HCT116 (cell line): Measurements from ENCODE around the gene HOPX. TPM values are rescaled to one million over a fixed set of nuclear protein-coding genes. Genes with fewer than 3 reads are reported as not detected.
A peak's percentile ranks its signal among the peaks of the same experiment; 100 is the strongest.

Experiments
- ATAC-seq: fragments of 200-7000 bp; cut with Tn5 transposase; 2 replicates; pipeline ENCODE4 v1.9.1; 2020; ENCODE audit warnings: mild to moderate bottlenecking, moderate library complexity
- BruUV-seq: library from RNA; stranded (reverse); fragments of 400-500 nt; replicated peaks from 2 replicates; lab custom pipeline; 2021; lab: Mats Ljungman, UMichigan
- CTCF ChIA-PET: fragments of 300-600 bp; sonication (Branson Sonifier 250); formaldehyde crosslinking; loops from one replicate; lab custom pipeline; 2021; ENCODE audit warnings: antibody characterized with exemption; lab: Charles Lee
- POLR2A ChIA-PET: fragments of 300-600, 350-600 bp; sonication (Branson Sonifier 250); formaldehyde crosslinking; loops from one replicate; lab custom pipeline; 2021; ENCODE audit warnings: antibody characterized with exemption; lab: Charles Lee
- RAD21 ChIA-PET, 2 experiments: fragments of 300-600 bp; sonication (Branson Sonifier 250); formaldehyde crosslinking; loops; one replicate each; lab custom pipeline; 2023; ENCODE audit warnings: low total read pairs in 2 of 2; ENCODE audit not compliant: uncharacterized antibody in 2 of 2, unreplicated experiment in 2 of 2, low non-redundant PET in 1 of 2; lab: Charles Lee
- DNase-seq: peaks from one replicate; pipeline ENCODE4 v3.0.0-alpha.2; 2010; ENCODE audit warnings: low read depth, low spot score
- H2AFZ ChIP-seq: fragments of 200-600 bp; shearing (Covaris generic), sonication (generic); 2 replicates; pipeline ENCODE4 v1.6.1; 2017; ENCODE audit warnings: low read depth, mixed run types, mixed read lengths, antibody characterized with exemption, low read length; ENCODE audit not compliant: poor library complexity, severe bottlenecking
- H3K27ac ChIP-seq: 2 replicates; pipeline ENCODE4 v1.5.1; 2012; ENCODE audit warnings: low read depth, low read length
- H3K27me3 ChIP-seq: fragments of 200-600 bp; sonication (generic); 2 replicates; pipeline ENCODE4 v1.6.1; 2016; ENCODE audit warnings: mixed run types, low read length, mixed read lengths; ENCODE audit not compliant: insufficient read depth
- H3K36me3 ChIP-seq, 2 experiments: fragments of 200-500 bp in 1 of 2; fragments of 200-600 bp in 1 of 2; sonication (Bioruptor generic) in 1 of 2; sonication (generic) in 1 of 2; 2 replicates each; pipeline versions ENCODE4 v1.5.1 to v1.6.1; 2014 to 2016; ENCODE audit warnings: low read length in 2 of 2, inconsistent platforms in 1 of 2, mixed read lengths in 1 of 2, mixed run types in 1 of 2; ENCODE audit not compliant: insufficient read depth in 2 of 2, control insufficient read depth in 1 of 2
- H3K4me1 ChIP-seq, 2 experiments: fragments of 200-600 bp in 1 of 2; sonication (generic) in 1 of 2; 2 replicates each; pipeline versions ENCODE4 v1.5.1 to v1.6.1; 2012 to 2017; ENCODE audit warnings: low read length in 2 of 2, inconsistent platforms in 1 of 2, mild to moderate bottlenecking in 1 of 2, mixed read lengths in 1 of 2, mixed run types in 1 of 2, moderate library complexity in 1 of 2; ENCODE audit not compliant: insufficient read depth in 2 of 2, control insufficient read depth in 1 of 2
- H3K4me2 ChIP-seq: fragments of 200-600 bp; sonication (generic); 2 replicates; pipeline ENCODE4 v1.6.1; 2017; ENCODE audit warnings: mixed run types, low read length, mixed read lengths
- H3K4me3 ChIP-seq, 2 experiments: fragments of 200-600 bp in 1 of 2; sonication (generic) in 1 of 2; replicated peaks in 1 of 2; 2 replicates each; pipeline ENCODE4 v1.5.1; 2011 to 2016; ENCODE audit warnings: low read length in 2 of 2, control low read depth in 1 of 2, low read depth in 1 of 2, mild to moderate bottlenecking in 1 of 2, mixed read lengths in 1 of 2, mixed run types in 1 of 2
- H3K79me2 ChIP-seq: fragments of 200-600 bp; sonication (generic); 2 replicates; pipeline ENCODE4 v1.6.1; 2017; ENCODE audit warnings: mild to moderate bottlenecking, mixed run types, low read length, moderate library complexity, mixed read lengths; ENCODE audit not compliant: insufficient read depth
- H3K9ac ChIP-seq: fragments of 200-600 bp; sonication (generic); 2 replicates; pipeline ENCODE4 v1.6.1; 2016; ENCODE audit warnings: low read length, mixed read lengths
- H3K9me2 ChIP-seq: fragments of 200-600 bp; sonication (generic), shearing (Covaris generic); 2 replicates; pipeline ENCODE4 v1.6.1; 2017; ENCODE audit warnings: mixed run types, mild to moderate bottlenecking, moderate library complexity; ENCODE audit not compliant: insufficient read depth
- H3K9me3 ChIP-seq, 2 experiments: fragments of 200-500 bp in 1 of 2; fragments of 200-600 bp in 1 of 2; sonication (Bioruptor generic) in 1 of 2; sonication (generic) in 1 of 2; 2 replicates each; pipeline ENCODE4 v1.6.1; 2014 to 2017; ENCODE audit warnings: low read length in 2 of 2, mixed read lengths in 2 of 2, inconsistent platforms in 1 of 2, low read depth in 1 of 2, mild to moderate bottlenecking in 1 of 2, mixed run types in 1 of 2, moderate library complexity in 1 of 2; ENCODE audit not compliant: control insufficient read depth in 1 of 2, insufficient read depth in 1 of 2
- H4K20me1 ChIP-seq: fragments of 200-600 bp; sonication (generic), shearing (Covaris generic); 2 replicates; pipeline ENCODE4 v1.6.1; 2017; ENCODE audit warnings: mixed run types, mild to moderate bottlenecking, moderate library complexity; ENCODE audit not compliant: insufficient read depth
- CTCF ChIP-seq, 3 experiments: fragments of 200-600 bp in 1 of 3; sonication (generic) in 1 of 3; IDR thresholded peaks in 2 of 3; conservative IDR thresholded peaks in 1 of 3; 2 replicates each; pipeline ENCODE4 v1.5.1; 2012 to 2017; ENCODE audit warnings: low read depth in 2 of 3, low read length in 2 of 3, antibody characterized with exemption in 1 of 3, borderline replicate concordance in 1 of 3, control low read depth in 1 of 3, mild to moderate bottlenecking in 1 of 3, mixed read lengths in 1 of 3, mixed run types in 1 of 3, moderate library complexity in 1 of 3; ENCODE audit not compliant: insufficient read depth in 1 of 3
- EGR1 ChIP-seq: IDR thresholded peaks from 2 replicates; pipeline ENCODE4 v1.6.1; 2012; ENCODE audit warnings: low read depth
- EZH2 ChIP-seq: fragments of 200-600 bp; sonication (generic); IDR thresholded peaks from 2 replicates; pipeline ENCODE4 v1.6.1; 2017; ENCODE audit warnings: antibody characterized with exemption, mixed run types
- EZH2phosphoT487 ChIP-seq: fragments of 200-600 bp; IDR thresholded peaks from 2 replicates; pipeline ENCODE4 v1.6.1; 2018; ENCODE audit warnings: antibody characterized with exemption, borderline replicate concordance
- JUND ChIP-seq: IDR thresholded peaks from 2 replicates; pipeline ENCODE4 v1.6.1; 2012
- POLR2AphosphoS5 ChIP-seq: IDR thresholded peaks from 2 replicates; pipeline ENCODE4 v1.6.1; 2011; ENCODE audit warnings: mild to moderate bottlenecking, low read depth, low read length, moderate library complexity
- SIN3A ChIP-seq: IDR thresholded peaks from 2 replicates; pipeline ENCODE4 v1.6.1; 2012; ENCODE audit warnings: low read depth
- SRF ChIP-seq: IDR thresholded peaks from 2 replicates; pipeline ENCODE4 v1.6.1; 2012; ENCODE audit warnings: low read depth
- TCF7L2 ChIP-seq: IDR thresholded peaks from 2 replicates; pipeline ENCODE4 v1.7.0; 2011; ENCODE audit warnings: borderline replicate concordance, inconsistent platforms; ENCODE audit not compliant: insufficient read depth, insufficient read length; ENCODE audit errors: extremely low read depth
- YY1 ChIP-seq: IDR thresholded peaks from 2 replicates; pipeline ENCODE4 v1.6.1; 2011; ENCODE audit warnings: low read length, low read depth, moderate library complexity, mild to moderate bottlenecking; ENCODE audit not compliant: insufficient replicate concordance; ENCODE audit errors: extremely low read depth
- ZFX ChIP-seq: fragments of 450-650 bp; IDR thresholded peaks from 2 replicates; pipeline ENCODE4 v1.6.1; 2017
- ZNF274 ChIP-seq: fragments of 200-500 bp; sonication (Bioruptor generic); IDR thresholded peaks from 2 replicates; pipeline ENCODE4 v1.6.1; 2014; ENCODE audit warnings: mild to moderate bottlenecking, low read depth, low read length, inconsistent platforms
- intact Hi-C: fragments of 100-400 bp; cut with micrococcal nuclease; formaldehyde crosslinking; loops from 2 replicates; pipeline ENCODE4 v1.10.0; 2022
- total RNA-seq: library from RNA; stranded (reverse); gene quantifications from one replicate; pipeline ENCODE4 v1.2.1, GENCODE V29; 2021; ENCODE audit not compliant: unreplicated experiment
- TF ChIP-seq, protein P1 (sequence below): IDR thresholded peaks from 2 replicates; pipeline ENCODE4 v1.6.1; 2011; ENCODE audit warnings: mild to moderate bottlenecking, low read length, moderate library complexity; ENCODE audit not compliant: insufficient replicate concordance; ENCODE audit errors: extremely low read depth

The HOPX gene
- total RNA-seq, 1 experiment from 2014 or later: 0.42 TPM

DNA sequence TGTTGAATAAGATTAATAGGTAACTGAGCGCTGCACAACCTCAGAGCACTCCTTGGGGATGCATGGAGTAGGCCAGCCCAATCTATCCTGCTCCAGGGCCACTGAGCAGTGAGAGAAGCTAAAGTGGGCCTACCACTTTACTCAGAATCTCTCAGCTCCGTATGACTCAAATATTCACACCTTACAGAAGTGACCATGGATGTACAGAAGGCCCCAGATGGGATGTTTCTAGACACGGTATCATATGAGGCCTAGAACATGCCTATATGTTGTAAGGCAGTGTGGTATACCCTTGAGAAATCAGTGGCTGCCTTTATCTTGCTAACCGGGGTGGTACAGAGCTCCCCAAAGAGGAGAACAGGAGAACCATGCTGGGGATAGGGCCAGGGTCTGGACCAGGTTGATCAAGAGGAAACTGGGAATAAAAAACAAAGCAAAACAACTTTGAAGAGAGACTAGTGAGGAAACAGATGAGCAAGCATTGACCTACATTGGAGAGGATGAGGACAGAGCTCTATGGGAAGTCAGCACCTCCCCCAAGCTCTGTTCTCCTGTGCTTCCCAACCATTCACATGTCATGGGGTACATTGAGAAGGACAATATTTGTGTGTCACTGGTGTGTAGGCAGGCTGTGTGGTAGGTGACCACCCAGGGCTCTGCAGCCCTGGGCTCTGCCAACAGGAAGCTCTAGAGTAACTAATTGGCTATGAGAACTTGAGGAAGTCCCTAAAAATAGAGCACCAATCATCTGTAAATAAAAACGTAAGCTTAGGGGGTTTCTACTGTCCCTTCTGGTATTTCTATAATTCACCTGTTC, 31.4 kb downstream of the HOPX start:
- Histone ChIP-seq H3K4me2 (no peak overlapping the region), H2AFZ (no peak overlapping the region), H3K36me3 (no peaks in the 10 kb centered on the region), H3K9ac (no peak overlapping the region), H3K4me1 (peaks cover 0 to 11% of the 10 kb centered on the region in 2 experiments; a peak in 1 of 4 replicates), H3K79me2 (no peaks in the 10 kb centered on the region), H4K20me1 (no peaks in the 10 kb centered on the region), H3K27ac (no peak overlapping the region), H3K4me3 (no peak overlapping the region), H3K9me3 (peaks cover 0 to 4% of the 10 kb centered on the region in 2 experiments; a peak in 1 of 4 replicates), H3K27me3 (no peaks in the 10 kb centered on the region), H3K9me2 (no peaks in the 10 kb centered on the region)
- 0 out of 2 replicates have a peak, but pooled peaks have one; percentile 11 for ATAC-seq
- ChIA-PET RAD21 (interaction anchor here in 1 of 2 experiments (1.0 kb wide), 1 partner anchor 8 kb away, joined by 3 read pairs; no protein-coding TSS in a partner anchor), CTCF (interaction anchor here (3.1 kb wide), 1 partner anchor 9 kb away, joined by 17 read pairs; no protein-coding TSS in a partner anchor), POLR2A (no interaction called here)
- intact Hi-C loops: no loop called here
- DNase-seq: no peak
- no peak for TF ChIP-seq TCF7L2
- TF ChIP-seq EZH2: no peak
- no peak for TF ChIP-seq JUND
- no peak for TF ChIP-seq SIN3A
- no peak for TF ChIP-seq SRF
- TF ChIP-seq YY1: no peak
- no peak for TF ChIP-seq EZH2phosphoT487
- TF ChIP-seq POLR2AphosphoS5: no peak
- TF ChIP-seq ZNF274: no peak
- no peak for TF ChIP-seq CTCF (IDR thresholded peaks at IDR 0.05 in 2 of 3, conservative IDR thresholded peaks at IDR 0.05 in 1 of 3; ENCODE audit: borderline replicate concordance in 1 of 3, insufficient read depth in 1 of 3, low read depth in 2 of 3, low read length in 2 of 3)
- TF ChIP-seq, protein P1, sequence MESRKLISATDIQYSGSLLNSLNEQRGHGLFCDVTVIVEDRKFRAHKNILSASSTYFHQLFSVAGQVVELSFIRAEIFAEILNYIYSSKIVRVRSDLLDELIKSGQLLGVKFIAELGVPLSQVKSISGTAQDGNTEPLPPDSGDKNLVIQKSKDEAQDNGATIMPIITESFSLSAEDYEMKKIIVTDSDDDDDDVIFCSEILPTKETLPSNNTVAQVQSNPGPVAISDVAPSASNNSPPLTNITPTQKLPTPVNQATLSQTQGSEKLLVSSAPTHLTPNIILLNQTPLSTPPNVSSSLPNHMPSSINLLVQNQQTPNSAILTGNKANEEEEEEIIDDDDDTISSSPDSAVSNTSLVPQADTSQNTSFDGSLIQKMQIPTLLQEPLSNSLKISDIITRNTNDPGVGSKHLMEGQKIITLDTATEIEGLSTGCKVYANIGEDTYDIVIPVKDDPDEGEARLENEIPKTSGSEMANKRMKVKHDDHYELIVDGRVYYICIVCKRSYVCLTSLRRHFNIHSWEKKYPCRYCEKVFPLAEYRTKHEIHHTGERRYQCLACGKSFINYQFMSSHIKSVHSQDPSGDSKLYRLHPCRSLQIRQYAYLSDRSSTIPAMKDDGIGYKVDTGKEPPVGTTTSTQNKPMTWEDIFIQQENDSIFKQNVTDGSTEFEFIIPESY: no peak
- TF ChIP-seq EGR1: no peak
- no peak for TF ChIP-seq ZFX
- no TSS peak for BruUV-seq
